ENCODE results near the gene CUBN.

CUBN gene

GRCh38 chr10:16811292-16811691 is 318.3 kb downstream of the CUBN start:
- DNase-seq = no peak

- DNase-seq = peak; percentile 62
These were observed 320.4 kb downstream of the CUBN start for GRCh38 chr10:16809074-16809718.

GRCh38 chr10:16804123-16804522 is 325.5 kb downstream of the CUBN start:
- DNase-seq = no peak

GRCh38 chr10:16803464-16803863 is 326.1 kb downstream of the CUBN start:
- DNase-seq = no peak

GRCh38 chr10:16799621-16800020 is 330.0 kb downstream of the CUBN start:
- DNase-seq = no peak

- DNase-seq = no peak
These were observed 331.0 kb downstream of the CUBN start for GRCh38 chr10:16798571-16798970.

- no peak for DNase-seq
These were observed 334.1 kb downstream of the CUBN start for GRCh38 chr10:16795410-16796073.

- no peak for DNase-seq
These were observed 335.6 kb downstream of the CUBN start for GRCh38 chr10:16794005-16794404.

- no peak for DNase-seq
These were observed 336.9 kb downstream of the CUBN start for GRCh38 chr10:16792675-16793074.

- no peak for DNase-seq
These were observed 339.8 kb downstream of the CUBN start for GRCh38 chr10:16789765-16790164.

- no peak for DNase-seq
These were observed 340.4 kb downstream of the CUBN start for GRCh38 chr10:16789261-16789660.

GRCh38 chr10:16788778-16789177 is 340.8 kb downstream of the CUBN start:
- no peak for DNase-seq

GRCh38 chr10:16788125-16788524 is 341.5 kb downstream of the CUBN start:
- peak; percentile 11 for DNase-seq

- peak; percentile 65 for DNase-seq
These were observed 342.2 kb downstream of the CUBN start for GRCh38 chr10:16787361-16787791.

- no peak for DNase-seq
These were observed 349.2 kb downstream of the CUBN start for GRCh38 chr10:16780338-16780880.

- peak; percentile 51 for DNase-seq
These were observed 350.2 kb downstream of the CUBN start for GRCh38 chr10:16779384-16779915.

- DNase-seq = no peak
These were observed 351.9 kb downstream of the CUBN start for GRCh38 chr10:16777473-16778370.

- no peak for DNase-seq
These were observed 352.7 kb downstream of the CUBN start for GRCh38 chr10:16776896-16777295.

All from CD4-positive, alpha-beta T cell treated with Interleukin-17A for 4 hours (primary cell).